Smooth muscle cell (in vitro differentiated cells): ENCODE results near the gene SLC38A2. TPM values are rescaled to one million over a fixed set of nuclear protein-coding genes. Genes with fewer than 3 reads are reported as not detected.

Experiments used
- DNase-seq: peaks from one replicate; lab custom pipeline; 2025; ENCODE audit not compliant: unreplicated experiment; lab: John Stamatoyannopoulos, UW
- H2AFZ ChIP-seq: fragments of 200-600 bp; sonication (generic); 2 replicates; pipeline ENCODE4 v1.6.0; 2016; ENCODE audit warnings: antibody characterized with exemption, low read depth, mild to moderate bottlenecking
- H3F3A ChIP-seq: fragments of 200-600 bp; sonication (generic); 2 replicates; pipeline ENCODE4 v1.6.0; 2017; ENCODE audit warnings: antibody characterized with exemption, low read depth
- H3K27ac ChIP-seq: fragments of 200-600 bp; sonication (generic); 2 replicates; pipeline ENCODE4 v1.5.1; 2016; ENCODE audit warnings: low read depth, mild to moderate bottlenecking
- H3K27me3 ChIP-seq: fragments of 200-600 bp; sonication (generic); 2 replicates; pipeline ENCODE4 v1.6.1; 2016; ENCODE audit warnings: low read depth, mild to moderate bottlenecking
- H3K36me3 ChIP-seq: fragments of 200-600 bp; sonication (generic); 2 replicates; pipeline ENCODE4 v1.5.1; 2016; ENCODE audit warnings: low read depth
- H3K4me1 ChIP-seq: fragments of 200-600 bp; sonication (generic); 2 replicates; pipeline ENCODE4 v1.5.1; 2016; ENCODE audit warnings: low read depth
- H3K4me2 ChIP-seq: fragments of 200-600 bp; sonication (generic); 2 replicates; pipeline ENCODE4 v1.6.0; 2016; ENCODE audit warnings: mild to moderate bottlenecking
- H3K4me3 ChIP-seq: fragments of 200-600 bp; sonication (generic); 2 replicates; pipeline ENCODE4 v1.5.1; 2016; ENCODE audit warnings: mild to moderate bottlenecking
- H3K79me2 ChIP-seq: fragments of 200-600 bp; sonication (generic); 2 replicates; pipeline ENCODE4 v1.6.0; 2016; ENCODE audit warnings: low read depth, mild to moderate bottlenecking
- H3K9ac ChIP-seq: fragments of 200-600 bp; sonication (generic); 2 replicates; pipeline ENCODE4 v1.6.0; 2016; ENCODE audit warnings: low read depth
- H3K9me3 ChIP-seq: fragments of 200-600 bp; sonication (generic); replicated peaks from 2 replicates; pipeline ENCODE4 v1.5.1; 2016; ENCODE audit warnings: low read depth
- H4K20me1 ChIP-seq: fragments of 200-600 bp; sonication (generic); 2 replicates; pipeline ENCODE4 v1.6.0; 2016; ENCODE audit warnings: low read depth
- WGBS: methylation state at CpG from one replicate; pipeline ENCODE4 v1.1.7; 2016; ENCODE audit warnings: low lambda C conversion rate; 5-methylcytosine and 5-hydroxymethylcytosine counted together
- polyA plus RNA-seq: library from polyadenylated mRNA; unstranded; fragments of >200 nt; fragmentation: Nextera tagmentation; extraction: Ambion mirVana; gene quantifications from 2 replicates; pipeline ENCODE4 v1.2.1, GENCODE V29; 2016
- total RNA-seq: library from RNA; depleted of rRNA; stranded (reverse); fragments of >200 nt; gene quantifications from 2 replicates; pipeline ENCODE4 v1.2.3, GENCODE V29; 2014
- TF ChIP-seq, protein P1 (sequence below): fragments of 200-600 bp; sonication (generic); IDR thresholded peaks from 2 replicates; pipeline ENCODE4 v1.5.1; 2017; ENCODE audit warnings: borderline replicate concordance, mild to moderate bottlenecking, antibody characterized with exemption; ENCODE audit not compliant: insufficient read depth, poor library complexity, severe bottlenecking

SLC38A2 gene
- total and polyA plus RNA-seq, 2 experiments from 2014 or later: 262 to 1,127 TPM

DNA sequence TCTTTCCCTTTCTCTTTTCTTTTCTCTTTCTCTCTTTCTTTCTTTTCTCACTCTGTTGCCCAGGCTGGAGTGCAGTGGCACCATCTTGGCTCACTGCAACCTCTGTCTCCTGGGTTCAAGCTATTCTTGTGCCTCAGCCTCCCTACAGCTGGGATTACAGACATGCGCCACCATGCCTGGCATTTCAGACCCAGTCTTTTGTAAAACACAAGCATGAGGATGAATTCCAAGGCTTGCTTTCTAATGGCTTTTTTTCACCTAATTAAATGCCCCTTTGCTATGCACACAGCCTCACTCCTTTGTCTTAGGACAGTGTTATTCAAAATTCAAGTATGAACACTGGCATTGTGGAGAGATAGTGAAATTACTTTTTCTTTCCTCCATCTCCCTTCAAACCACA, 6.0 kb upstream of the SLC38A2 start:
- H3K4me1 ChIP-seq: peaks cover 18% of the 10 kb centered on the region
- H3F3A ChIP-seq: no peaks in the 10 kb centered on the region
- no peaks in the 10 kb centered on the region for H3K27me3 ChIP-seq
- H3K9me3 ChIP-seq: no peaks in the 10 kb centered on the region
- TF ChIP-seq, protein P1, sequence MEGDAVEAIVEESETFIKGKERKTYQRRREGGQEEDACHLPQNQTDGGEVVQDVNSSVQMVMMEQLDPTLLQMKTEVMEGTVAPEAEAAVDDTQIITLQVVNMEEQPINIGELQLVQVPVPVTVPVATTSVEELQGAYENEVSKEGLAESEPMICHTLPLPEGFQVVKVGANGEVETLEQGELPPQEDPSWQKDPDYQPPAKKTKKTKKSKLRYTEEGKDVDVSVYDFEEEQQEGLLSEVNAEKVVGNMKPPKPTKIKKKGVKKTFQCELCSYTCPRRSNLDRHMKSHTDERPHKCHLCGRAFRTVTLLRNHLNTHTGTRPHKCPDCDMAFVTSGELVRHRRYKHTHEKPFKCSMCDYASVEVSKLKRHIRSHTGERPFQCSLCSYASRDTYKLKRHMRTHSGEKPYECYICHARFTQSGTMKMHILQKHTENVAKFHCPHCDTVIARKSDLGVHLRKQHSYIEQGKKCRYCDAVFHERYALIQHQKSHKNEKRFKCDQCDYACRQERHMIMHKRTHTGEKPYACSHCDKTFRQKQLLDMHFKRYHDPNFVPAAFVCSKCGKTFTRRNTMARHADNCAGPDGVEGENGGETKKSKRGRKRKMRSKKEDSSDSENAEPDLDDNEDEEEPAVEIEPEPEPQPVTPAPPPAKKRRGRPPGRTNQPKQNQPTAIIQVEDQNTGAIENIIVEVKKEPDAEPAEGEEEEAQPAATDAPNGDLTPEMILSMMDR: no peak
- no peak overlapping the region for H2AFZ ChIP-seq
- H3K27ac ChIP-seq: no peak overlapping the region
- no peak for DNase-seq
- no peaks in the 10 kb centered on the region for H4K20me1 ChIP-seq
- H3K36me3 ChIP-seq: no peaks in the 10 kb centered on the region
- H3K4me2 ChIP-seq: no peak overlapping the region
- H3K9ac ChIP-seq: no peak overlapping the region
- H3K4me3 ChIP-seq: no peak overlapping the region
- H3K79me2 ChIP-seq: peaks cover 4% of the 10 kb centered on the region
- WGBS: 96% methylated on average over 1 of the region's 1 CpG

DNA sequence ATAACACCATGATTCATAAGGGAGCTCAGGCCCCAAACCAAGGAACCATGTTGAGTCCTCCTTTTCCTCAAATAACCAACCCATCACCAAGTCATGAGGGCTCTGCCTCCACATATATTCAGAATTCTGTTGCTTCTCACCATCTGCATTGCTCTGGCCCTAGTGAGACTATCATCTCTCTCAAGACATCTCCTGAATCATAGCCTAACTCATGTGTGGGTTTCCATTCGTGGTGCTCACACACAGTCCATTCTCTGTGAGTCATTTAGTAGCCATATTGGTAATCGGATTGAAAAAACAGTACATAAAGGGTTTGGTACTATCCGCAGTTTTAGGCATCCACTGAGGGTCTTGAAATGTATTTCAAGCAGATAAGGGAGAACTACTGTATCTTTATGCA, 5.1 kb upstream of the SLC38A2 start:
- H3K4me2 ChIP-seq: no peak overlapping the region
- H3K79me2 ChIP-seq: peaks cover 11% of the 10 kb centered on the region
- H3K4me3 ChIP-seq: no peak overlapping the region
- H3K4me1 ChIP-seq: peaks cover 16% of the 10 kb centered on the region
- H4K20me1 ChIP-seq: no peaks in the 10 kb centered on the region
- no peak overlapping the region for H2AFZ ChIP-seq
- no peaks in the 10 kb centered on the region for H3K9me3 ChIP-seq
- no peaks in the 10 kb centered on the region for H3K27me3 ChIP-seq
- DNase-seq: no peak
- no peak overlapping the region for H3K9ac ChIP-seq
- no peaks in the 10 kb centered on the region for H3F3A ChIP-seq
- TF ChIP-seq, protein P1: no peak
- WGBS: 58% methylated on average over 3 of the region's 3 CpGs
- no peak overlapping the region for H3K27ac ChIP-seq
- H3K36me3 ChIP-seq: no peaks in the 10 kb centered on the region

DNA sequence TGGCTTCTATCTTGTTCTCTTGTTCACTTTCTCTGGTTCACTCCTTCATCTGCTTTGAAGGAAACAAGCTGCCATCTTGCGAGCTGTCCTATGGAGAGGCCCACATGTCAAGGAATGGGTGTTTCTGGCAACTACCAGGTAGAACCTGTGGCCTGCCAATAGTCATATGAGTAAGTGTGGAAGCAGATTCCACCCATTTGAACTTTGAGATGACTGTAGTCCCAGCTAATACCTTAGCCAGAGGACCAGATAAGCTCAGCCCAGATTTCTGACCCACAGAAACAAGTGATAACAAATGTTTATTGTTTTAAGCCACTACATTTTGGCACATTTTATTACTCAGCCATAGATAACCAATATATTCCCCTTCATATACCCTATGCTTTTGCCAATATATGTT, 4.0 kb upstream of the SLC38A2 start:
- Histone ChIP-seq H3K27me3 (no peaks in the 10 kb centered on the region), H3K4me3 (no peak overlapping the region), H3F3A (peaks cover 8% of the 10 kb centered on the region), H4K20me1 (peaks cover 9% of the 10 kb centered on the region), H3K9me3 (no peaks in the 10 kb centered on the region), H3K27ac (no peak overlapping the region), H3K4me1 (peaks cover 9% of the 10 kb centered on the region), H2AFZ (no peak overlapping the region), H3K9ac (no peak overlapping the region), H3K4me2 (no peak overlapping the region), H3K79me2 (peaks cover 17% of the 10 kb centered on the region), H3K36me3 (no peaks in the 10 kb centered on the region)
- 96% methylated on average over 1 of the region's 1 CpG for WGBS
- TF ChIP-seq, protein P1: no peak
- DNase-seq: no peak

- WGBS: 97% methylated on average over 4 of the region's 4 CpGs
- Histone ChIP-seq H2AFZ (no peak overlapping the region), H3K36me3 (peaks cover 10% of the 10 kb centered on the region), H4K20me1 (peaks cover 28% of the 10 kb centered on the region), H3K4me2 (no peak overlapping the region), H3K4me3 (no peak overlapping the region), H3F3A (peaks cover 22% of the 10 kb centered on the region), H3K9ac (no peak overlapping the region), H3K27ac (no peak overlapping the region), H3K79me2 (peaks cover 35% of the 10 kb centered on the region), H3K4me1 (peaks cover 16% of the 10 kb centered on the region), H3K27me3 (no peaks in the 10 kb centered on the region), H3K9me3 (no peaks in the 10 kb centered on the region)
- no peak for DNase-seq
- TF ChIP-seq, protein P1: no peak
Observed at GRCh38 chr12:46374711-46375110, 2.1 kb upstream of the SLC38A2 start.
